Measurements from ENCODE around the gene C1orf174.

The C1orf174 gene

GRCh38 chr1:3888301-3888700 is 11.8 kb downstream of the C1orf174 start:
- Mint-ChIP-seq H3K4me3 (no peak overlapping the region), H3K36me3 (ENCODE audit: low read depth) (peaks cover 44% of the 10 kb centered on the region), H3K4me1 (ENCODE audit: low read depth) (peaks cover 20% of the 10 kb centered on the region), H3K27ac (no peak overlapping the region), H3K9me3 (no peaks in the 10 kb centered on the region), H3K27me3 (ENCODE audit: low read depth) (no peaks in the 10 kb centered on the region)
- no peak for DNase-seq (ENCODE audit: low spot score)

- H3K4me1 Mint-ChIP-seq (ENCODE audit: low read depth), result peaks cover 17% of the 10 kb centered on the region
- peaks cover 37% of the 10 kb centered on the region for H3K36me3 Mint-ChIP-seq (ENCODE audit: low read depth)
- H3K27me3 Mint-ChIP-seq (ENCODE audit: low read depth), result no peaks in the 10 kb centered on the region
- H3K9me3 Mint-ChIP-seq, result no peaks in the 10 kb centered on the region
- no peak overlapping the region for H3K4me3 Mint-ChIP-seq
- H3K27ac Mint-ChIP-seq, result no peak overlapping the region
- DNase-seq (ENCODE audit: low spot score), result no peak
These were observed 13.4 kb downstream of the C1orf174 start for GRCh38 chr1:3886691-3887090.

- Mint-ChIP-seq H3K4me1 (ENCODE audit: low read depth) (peaks cover 14% of the 10 kb centered on the region), H3K9me3 (no peaks in the 10 kb centered on the region), H3K36me3 (ENCODE audit: low read depth) (peaks cover 34% of the 10 kb centered on the region), H3K27me3 (ENCODE audit: low read depth) (no peaks in the 10 kb centered on the region), H3K27ac (no peak overlapping the region), H3K4me3 (no peak overlapping the region)
- DNase-seq (ENCODE audit: low spot score), result no peak
These were observed 13.9 kb downstream of the C1orf174 start for GRCh38 chr1:3886106-3886670.

DNA sequence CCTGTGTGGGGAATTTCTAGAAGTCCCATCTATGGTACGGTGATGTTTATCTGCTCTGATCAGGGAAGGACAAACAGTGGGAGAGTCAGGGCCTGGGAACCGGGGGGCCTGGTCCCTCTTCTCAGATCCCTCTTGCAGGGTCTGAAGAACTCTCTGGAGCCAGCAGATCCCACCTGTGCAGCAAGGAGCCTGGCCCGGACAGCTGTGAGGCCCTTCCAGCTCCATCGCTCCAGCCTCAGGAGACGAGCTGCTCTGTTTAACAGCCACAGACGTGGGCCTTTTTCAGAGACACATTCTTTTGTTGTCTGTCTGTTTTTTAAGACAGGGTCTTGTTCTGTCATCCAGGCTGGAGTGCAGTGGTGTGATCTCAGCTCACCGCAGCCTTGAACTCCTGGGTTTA is 14.5 kb downstream of the C1orf174 start:
- H3K9me3 Mint-ChIP-seq, result no peaks in the 10 kb centered on the region

DNA sequence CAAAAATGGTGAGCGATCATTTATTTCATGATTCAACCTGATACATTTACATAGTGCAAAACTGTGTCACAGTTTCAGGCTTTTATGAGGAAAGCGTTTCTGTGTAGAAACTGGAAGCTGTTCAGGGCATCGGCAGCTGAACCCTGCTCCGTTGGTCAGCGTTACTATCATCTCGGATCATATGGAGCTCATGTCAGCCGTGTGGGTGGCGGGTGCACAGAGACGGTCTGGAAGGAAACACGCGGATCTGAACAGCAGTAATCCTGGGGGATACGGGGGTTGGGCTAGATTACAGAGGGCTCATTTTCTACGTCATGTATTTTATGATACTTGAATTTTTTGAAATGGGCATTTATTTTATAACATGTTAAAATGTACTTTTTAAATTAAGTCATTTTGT is 15.1 kb downstream of the C1orf174 start:
- Mint-ChIP-seq H3K9me3 (no peaks in the 10 kb centered on the region), H3K27ac (no peak overlapping the region), H3K4me3 (no peak overlapping the region), H3K4me1 (ENCODE audit: low read depth) (peaks cover 3% of the 10 kb centered on the region), H3K27me3 (ENCODE audit: low read depth) (no peaks in the 10 kb centered on the region), H3K36me3 (ENCODE audit: low read depth) (peaks cover 27% of the 10 kb centered on the region)
- DNase-seq (ENCODE audit: low spot score), result no peak

More for the DNA sequence above, 14.5 kb downstream of the C1orf174 start:
- H3K27ac Mint-ChIP-seq, result no peak overlapping the region
- peaks cover 10% of the 10 kb centered on the region for H3K4me1 Mint-ChIP-seq (ENCODE audit: low read depth)
- no peak overlapping the region for H3K4me3 Mint-ChIP-seq
- no peak for DNase-seq (ENCODE audit: low spot score)
- H3K36me3 Mint-ChIP-seq (ENCODE audit: low read depth), result peaks cover 33% of the 10 kb centered on the region
- no peaks in the 10 kb centered on the region for H3K27me3 Mint-ChIP-seq (ENCODE audit: low read depth)

DNA sequence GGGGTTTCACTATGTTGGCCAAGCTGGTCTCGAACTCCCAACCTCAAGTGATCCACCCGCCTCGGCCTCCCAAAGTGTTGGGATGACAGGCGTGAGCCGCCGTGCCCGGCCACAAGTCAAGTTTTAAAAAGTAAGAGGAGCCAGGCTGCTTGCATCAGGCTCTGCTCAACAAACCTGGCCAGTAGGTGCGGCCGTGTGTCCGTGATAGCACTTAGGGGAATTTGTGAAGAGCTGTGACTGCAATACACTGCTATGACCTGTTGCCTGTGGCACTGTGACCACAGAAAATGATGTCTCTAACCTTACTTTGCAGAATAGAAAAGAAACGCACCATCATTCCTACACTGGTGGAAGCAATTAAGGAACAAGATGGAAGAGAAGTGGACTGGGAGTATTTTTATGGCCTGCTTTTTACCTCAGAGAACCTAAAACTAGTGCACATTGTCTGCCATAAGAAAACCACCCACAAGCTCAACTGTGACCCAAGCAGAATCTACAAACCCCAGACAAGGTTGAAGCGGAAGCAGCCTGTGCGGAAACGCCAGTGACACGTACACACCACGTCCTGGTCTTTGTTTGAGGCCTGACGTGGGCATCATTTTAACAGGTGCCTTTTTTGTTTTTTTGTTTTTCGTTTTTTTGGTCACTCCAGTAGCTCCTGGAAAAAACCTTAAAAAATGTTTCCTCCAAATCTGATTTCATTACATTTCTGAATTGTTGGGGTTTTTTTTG is 16.7 kb downstream of the C1orf174 start:
- DNase-seq (ENCODE audit: low spot score), result no peak
- Mint-ChIP-seq H3K27ac (peak overlapping the region; percentile 21), H3K4me1 (ENCODE audit: low read depth) (no peaks in the 10 kb centered on the region), H3K36me3 (ENCODE audit: low read depth) (peaks cover 31% of the 10 kb centered on the region), H3K9me3 (peaks cover 5% of the 10 kb centered on the region), H3K27me3 (ENCODE audit: low read depth) (no peaks in the 10 kb centered on the region), H3K4me3 (no peak overlapping the region)

- no peak for DNase-seq (ENCODE audit: low spot score)
- Mint-ChIP-seq H3K9me3 (peaks cover 5% of the 10 kb centered on the region), H3K4me1 (ENCODE audit: low read depth) (no peaks in the 10 kb centered on the region), H3K27ac (no peak overlapping the region), H3K36me3 (ENCODE audit: low read depth) (peaks cover 24% of the 10 kb centered on the region), H3K4me3 (no peak overlapping the region), H3K27me3 (ENCODE audit: low read depth) (no peaks in the 10 kb centered on the region)
These were observed 18.9 kb downstream of the C1orf174 start for GRCh38 chr1:3881193-3881480.

- Mint-ChIP-seq H3K4me3 (no peak overlapping the region), H3K27ac (no peak overlapping the region), H3K4me1 (ENCODE audit: low read depth) (no peaks in the 10 kb centered on the region), H3K27me3 (ENCODE audit: low read depth) (no peaks in the 10 kb centered on the region), H3K9me3 (peaks cover 5% of the 10 kb centered on the region), H3K36me3 (ENCODE audit: low read depth) (peaks cover 25% of the 10 kb centered on the region)
- DNase-seq (ENCODE audit: low spot score), result no peak
These were observed 19.5 kb downstream of the C1orf174 start for GRCh38 chr1:3880429-3881192.

DNA sequence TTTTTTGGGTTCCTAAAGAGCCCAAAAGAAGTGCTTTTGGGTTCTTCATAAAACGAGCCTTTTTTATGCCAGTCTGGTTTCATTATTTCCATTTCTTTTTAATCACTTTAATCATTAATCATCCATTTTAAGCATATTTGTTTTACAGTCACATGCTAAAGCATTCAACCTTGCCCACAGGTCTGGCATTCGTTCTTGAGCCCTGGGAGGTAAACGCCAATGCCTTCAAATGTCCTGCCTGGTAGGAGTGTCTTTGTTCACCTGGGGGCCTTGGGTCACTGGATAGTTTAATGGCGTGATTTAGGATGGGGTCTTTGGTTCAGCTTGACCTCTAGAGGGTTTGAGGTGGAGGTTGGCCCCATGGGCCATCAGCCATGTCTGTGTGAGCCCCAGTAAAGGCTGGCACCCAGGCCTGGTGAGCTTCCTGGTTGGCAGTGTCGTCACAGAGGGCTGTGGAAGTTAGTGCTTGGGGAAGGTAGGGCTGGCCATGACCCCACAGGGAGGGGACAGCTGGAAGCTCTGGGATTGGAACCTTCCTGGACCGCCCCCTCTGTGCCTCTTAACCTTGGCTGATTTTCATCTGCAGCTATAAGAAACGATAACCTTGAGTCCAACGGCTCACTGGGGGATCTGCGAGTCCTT is 20.2 kb downstream of the C1orf174 start:
- Mint-ChIP-seq H3K4me1 (ENCODE audit: low read depth) (no peaks in the 10 kb centered on the region), H3K36me3 (ENCODE audit: low read depth) (peaks cover 31% of the 10 kb centered on the region), H3K27ac (no peak overlapping the region), H3K4me3 (no peak overlapping the region), H3K27me3 (ENCODE audit: low read depth) (no peaks in the 10 kb centered on the region), H3K9me3 (peaks cover 5% of the 10 kb centered on the region)
- DNase-seq (ENCODE audit: low spot score), result no peak

- Mint-ChIP-seq H3K9me3 (peaks cover 5% of the 10 kb centered on the region), H3K27ac (no peak overlapping the region), H3K4me1 (ENCODE audit: low read depth) (no peaks in the 10 kb centered on the region), H3K27me3 (ENCODE audit: low read depth) (no peaks in the 10 kb centered on the region), H3K36me3 (ENCODE audit: low read depth) (peaks cover 28% of the 10 kb centered on the region), H3K4me3 (no peak overlapping the region)
- DNase-seq (ENCODE audit: low spot score), result no peak
These were observed 21.0 kb downstream of the C1orf174 start for GRCh38 chr1:3879099-3879498.

DNA sequence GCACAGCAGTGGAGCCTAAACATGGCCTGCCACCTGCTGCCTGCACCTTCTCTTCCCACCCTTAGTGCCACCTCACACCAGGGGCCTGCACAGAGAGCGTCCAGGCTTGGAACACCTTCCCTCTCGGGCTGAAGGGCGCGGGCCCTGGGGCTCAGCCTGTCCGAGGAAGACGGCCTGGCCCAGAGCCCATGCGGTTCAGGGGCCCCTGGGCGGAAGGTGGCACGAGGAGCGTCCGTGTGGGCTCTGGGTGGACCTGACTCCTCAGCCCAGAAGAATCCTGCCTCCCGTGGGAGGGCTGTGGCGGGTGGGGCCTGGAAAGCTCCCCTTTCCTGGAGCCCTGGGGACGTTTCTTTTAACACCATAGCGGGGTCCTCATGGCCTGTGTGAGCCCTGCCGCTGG is 23.4 kb downstream of the C1orf174 start:
- Mint-ChIP-seq H3K27me3 (ENCODE audit: low read depth) (no peaks in the 10 kb centered on the region), H3K4me3 (no peak overlapping the region), H3K4me1 (ENCODE audit: low read depth) (no peaks in the 10 kb centered on the region), H3K27ac (no peak overlapping the region), H3K9me3 (peaks cover 5% of the 10 kb centered on the region), H3K36me3 (ENCODE audit: low read depth) (peaks cover 31% of the 10 kb centered on the region)
- no peak for DNase-seq (ENCODE audit: low spot score)

DNA sequence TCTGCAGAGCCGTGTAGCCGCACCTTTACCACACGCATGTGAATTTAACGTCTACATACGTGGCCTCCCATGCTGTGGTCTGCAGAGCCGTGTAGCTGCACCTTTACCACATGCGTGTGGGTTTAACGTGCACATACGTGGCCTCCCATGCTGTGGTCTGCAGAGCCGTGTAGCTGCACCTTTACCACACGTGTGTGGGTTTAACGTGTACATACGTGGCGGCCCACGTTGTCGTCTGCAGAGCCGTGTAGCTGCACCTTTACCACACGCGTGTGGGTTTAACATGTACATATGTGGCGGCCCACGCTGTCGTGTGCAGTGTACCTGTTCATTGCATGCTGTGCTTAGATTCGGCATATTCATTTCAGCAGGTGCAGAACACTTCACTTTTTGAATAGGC is 25.3 kb downstream of the C1orf174 start:
- Mint-ChIP-seq H3K4me3 (no peak overlapping the region), H3K36me3 (ENCODE audit: low read depth) (peaks cover 34% of the 10 kb centered on the region), H3K9me3 (peaks cover 5% of the 10 kb centered on the region), H3K27ac (no peak overlapping the region), H3K27me3 (ENCODE audit: low read depth) (no peaks in the 10 kb centered on the region), H3K4me1 (ENCODE audit: low read depth) (no peaks in the 10 kb centered on the region)
- DNase-seq (ENCODE audit: low spot score), result no peak

GRCh38 chr1:3872546-3872945 is 27.5 kb downstream of the C1orf174 start:
- peaks cover 31% of the 10 kb centered on the region for H3K36me3 Mint-ChIP-seq (ENCODE audit: low read depth)
- H3K27ac Mint-ChIP-seq, result no peak overlapping the region

DNA sequence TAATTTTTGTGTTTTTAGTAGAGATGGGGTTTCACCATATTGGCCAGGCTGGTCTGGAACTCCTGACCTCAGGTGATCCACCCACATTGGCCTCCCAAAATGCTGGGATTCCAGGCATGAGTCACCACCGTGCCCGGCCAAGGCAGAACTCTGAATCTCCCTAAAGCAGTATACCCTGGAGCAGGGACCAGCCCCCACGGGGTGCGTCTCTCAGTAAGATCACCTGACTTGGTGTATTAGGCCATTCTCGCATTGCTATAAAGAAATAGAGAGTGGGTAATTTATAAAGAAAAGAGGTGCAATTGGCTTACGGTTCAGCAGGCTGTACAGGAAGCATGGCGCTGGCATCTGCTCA is 28.6 kb downstream of the C1orf174 start:
- Mint-ChIP-seq H3K4me1 (ENCODE audit: low read depth) (no peaks in the 10 kb centered on the region), H3K27ac (no peak overlapping the region), H3K27me3 (ENCODE audit: low read depth) (no peaks in the 10 kb centered on the region), H3K4me3 (no peak overlapping the region), H3K9me3 (no peaks in the 10 kb centered on the region), H3K36me3 (ENCODE audit: low read depth) (peaks cover 30% of the 10 kb centered on the region)
- DNase-seq (ENCODE audit: low spot score), result no peak

More at GRCh38 chr1:3872546-3872945, 27.5 kb downstream of the C1orf174 start:
- H3K9me3 Mint-ChIP-seq, result no peaks in the 10 kb centered on the region
- no peak overlapping the region for H3K4me3 Mint-ChIP-seq
- no peak for DNase-seq (ENCODE audit: low spot score)
- H3K4me1 Mint-ChIP-seq (ENCODE audit: low read depth), result no peaks in the 10 kb centered on the region
- H3K27me3 Mint-ChIP-seq (ENCODE audit: low read depth), result no peaks in the 10 kb centered on the region

Measured in T-helper 2 cell treated with Interferon-gamma antibody and Interleukin-4, amounts not matched to agents 5 μg/mL and 100 μg/mL, for 36 hours (primary cell).